Activated CD4-positive, alpha-beta T cell treated with anti-CD3 and anti-CD28 coated beads for 1 hour (primary cell): ENCODE measurements around the gene AMPD3.

Experiments
- DNase-seq: peaks from one replicate; pipeline ENCODE4 v3.0.0-alpha.2; 2020

The AMPD3 gene

DNA sequence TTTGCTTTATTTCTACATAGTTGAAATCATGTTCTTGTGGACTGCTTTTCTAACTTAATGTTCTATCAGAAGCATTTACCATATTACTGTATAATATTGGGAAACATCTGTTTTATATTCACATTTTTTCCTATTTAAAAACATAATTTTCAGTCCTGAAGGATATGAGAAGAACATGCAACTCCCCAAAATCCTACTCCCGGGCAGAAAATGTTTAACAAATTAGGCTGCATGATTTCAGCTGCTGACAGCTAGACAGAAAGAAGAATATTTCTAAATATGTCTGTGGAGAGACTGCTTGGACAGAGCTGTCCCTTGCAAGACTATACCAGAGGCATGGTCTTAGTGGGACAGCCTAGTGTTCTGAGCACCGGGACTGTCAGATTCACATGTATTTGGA lies 15.7 kb upstream of the AMPD3 start:
- no peak for DNase-seq

DNA sequence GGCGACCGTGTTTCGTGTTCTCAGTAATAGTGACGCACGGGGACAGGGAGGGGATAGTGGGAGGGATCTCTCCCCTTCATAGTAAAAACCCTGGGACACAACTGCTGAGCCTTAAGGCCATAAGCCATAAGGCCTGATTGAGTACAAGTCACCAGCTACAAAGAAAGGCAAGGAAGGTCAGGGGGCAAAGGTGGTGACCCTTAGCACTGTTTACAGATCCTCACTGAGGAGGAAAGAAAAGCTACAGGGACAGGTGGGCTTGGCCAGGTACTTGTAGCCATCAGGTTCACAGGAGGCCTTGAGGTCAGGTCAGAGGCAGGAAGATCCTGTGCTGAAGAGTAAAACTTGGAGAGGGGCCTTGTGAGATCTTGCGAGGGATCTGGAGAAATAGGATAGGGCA lies 15.1 kb upstream of the AMPD3 start:
- DNase-seq = no peak

DNA sequence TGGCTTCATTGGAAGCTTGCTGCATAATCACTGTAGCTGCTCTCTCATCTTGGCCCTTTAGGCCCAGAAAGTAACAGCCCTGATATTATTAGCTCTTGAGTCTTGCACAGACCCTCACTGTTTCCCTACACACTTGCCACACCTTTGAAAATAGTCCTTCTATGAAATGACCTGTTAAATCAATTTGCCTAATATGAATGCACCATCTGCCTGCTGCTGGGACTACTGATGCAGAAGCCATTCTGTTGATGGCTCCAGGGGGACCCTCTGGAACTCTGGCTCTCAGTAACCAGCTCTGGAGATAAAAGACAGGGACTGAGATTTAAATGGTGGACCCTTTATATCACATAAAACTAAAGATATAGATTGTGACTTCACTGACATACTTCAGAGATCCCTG lies 14.7 kb upstream of the AMPD3 start:
- no peak for DNase-seq

DNA sequence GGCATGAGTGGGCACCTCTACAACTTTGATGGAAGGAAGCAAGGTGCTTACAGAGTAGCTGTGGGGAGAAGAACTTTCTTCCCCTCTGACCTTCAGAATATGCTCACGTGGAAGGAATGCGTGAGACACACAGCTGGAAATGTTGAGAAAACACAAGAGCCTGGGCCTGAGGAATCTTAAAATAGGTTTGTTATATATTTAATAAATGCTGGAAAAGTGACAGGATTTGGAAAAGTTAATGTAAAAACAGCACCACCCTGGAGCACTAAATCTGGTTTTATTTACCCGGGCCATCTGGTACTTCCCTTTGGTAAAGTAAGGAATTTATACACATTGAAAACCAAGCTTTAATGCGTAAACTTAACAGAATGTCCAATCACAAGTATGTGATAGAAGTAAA lies 14.0 kb upstream of the AMPD3 start:
- DNase-seq = no peak

DNA sequence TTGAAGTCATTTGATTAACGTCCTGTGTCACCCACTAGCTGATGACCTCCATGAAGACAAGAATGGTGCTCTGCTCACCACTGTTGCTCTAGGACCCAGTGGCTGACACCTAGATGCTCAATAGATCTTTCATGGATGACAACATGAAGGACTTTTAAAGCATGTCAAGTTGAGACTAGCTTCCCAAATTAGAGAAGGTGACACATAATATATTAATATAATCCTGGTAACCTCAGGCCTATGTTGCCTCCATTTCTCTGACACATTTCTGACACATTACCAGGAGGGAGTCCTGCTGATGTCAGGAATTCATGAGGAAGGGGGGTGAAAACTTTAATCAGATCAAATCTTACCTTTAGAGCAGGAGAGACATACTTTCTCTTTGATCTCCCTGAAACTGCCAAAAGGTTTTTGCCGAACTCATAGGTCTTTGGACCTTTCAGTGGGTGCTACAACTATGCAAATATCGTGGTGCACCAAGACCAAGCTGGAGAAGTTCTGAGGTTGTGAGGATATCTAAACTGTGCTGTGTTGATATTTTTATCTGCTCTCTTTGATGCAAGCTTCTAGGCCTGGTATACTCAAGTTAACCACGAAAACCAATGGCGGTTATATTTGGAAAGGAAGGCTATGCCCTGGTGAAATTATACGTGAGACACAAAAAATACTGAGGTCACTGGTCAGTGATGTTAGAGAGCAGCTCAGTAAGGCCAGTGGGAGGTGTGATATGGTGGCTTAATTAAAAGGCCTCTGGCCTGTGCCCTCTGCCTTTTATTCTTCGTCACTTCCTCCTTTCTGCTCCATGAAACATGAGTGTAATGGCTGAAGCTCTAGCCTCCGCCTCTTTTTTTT lies 13.2 kb upstream of the AMPD3 start:
- no peak for DNase-seq

DNA sequence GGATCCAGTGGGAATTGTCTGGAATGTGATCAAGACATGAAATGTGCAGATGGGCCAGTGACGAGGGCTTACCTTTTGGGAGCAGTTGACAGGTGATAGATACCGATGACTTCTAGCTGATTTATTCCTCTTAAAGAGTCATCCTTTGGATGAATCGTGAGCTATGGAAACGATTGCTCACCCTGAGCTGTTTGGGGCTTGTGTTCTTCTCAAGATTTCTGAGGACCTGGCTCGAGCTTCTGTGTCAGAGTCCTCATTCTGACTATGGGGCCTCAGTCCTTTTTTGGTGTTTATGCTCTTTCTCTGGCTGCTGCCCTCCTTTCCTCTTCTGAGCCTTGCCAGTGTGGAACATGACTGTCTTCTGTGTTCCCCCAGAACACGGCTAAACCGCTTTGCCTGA lies 11.9 kb upstream of the AMPD3 start:
- DNase-seq = no peak

DNA sequence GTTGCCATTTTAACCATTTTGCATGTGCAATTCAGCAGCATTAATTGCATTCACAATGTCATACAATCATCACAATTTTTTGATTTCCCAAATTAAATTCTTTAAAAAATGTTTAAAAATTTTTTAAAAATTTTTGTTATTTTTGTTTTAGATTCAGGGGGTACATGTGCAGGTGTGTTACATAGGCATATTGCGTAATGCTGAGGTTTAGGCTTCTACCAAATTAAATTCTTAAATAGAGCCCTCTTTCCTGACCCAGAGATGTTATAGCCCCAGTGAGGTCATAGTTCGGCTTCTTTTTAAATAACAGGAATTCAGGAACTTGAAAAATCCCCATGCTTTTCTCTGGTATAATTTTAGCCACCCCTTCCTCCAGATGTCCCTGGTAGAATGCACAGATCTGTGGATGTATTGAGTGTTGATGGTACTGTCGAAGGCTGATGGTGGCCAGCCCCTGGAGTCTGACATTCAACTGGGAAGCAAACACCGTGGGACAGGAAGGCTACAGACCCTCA lies 11.3 kb upstream of the AMPD3 start:
- DNase-seq = no peak

DNA sequence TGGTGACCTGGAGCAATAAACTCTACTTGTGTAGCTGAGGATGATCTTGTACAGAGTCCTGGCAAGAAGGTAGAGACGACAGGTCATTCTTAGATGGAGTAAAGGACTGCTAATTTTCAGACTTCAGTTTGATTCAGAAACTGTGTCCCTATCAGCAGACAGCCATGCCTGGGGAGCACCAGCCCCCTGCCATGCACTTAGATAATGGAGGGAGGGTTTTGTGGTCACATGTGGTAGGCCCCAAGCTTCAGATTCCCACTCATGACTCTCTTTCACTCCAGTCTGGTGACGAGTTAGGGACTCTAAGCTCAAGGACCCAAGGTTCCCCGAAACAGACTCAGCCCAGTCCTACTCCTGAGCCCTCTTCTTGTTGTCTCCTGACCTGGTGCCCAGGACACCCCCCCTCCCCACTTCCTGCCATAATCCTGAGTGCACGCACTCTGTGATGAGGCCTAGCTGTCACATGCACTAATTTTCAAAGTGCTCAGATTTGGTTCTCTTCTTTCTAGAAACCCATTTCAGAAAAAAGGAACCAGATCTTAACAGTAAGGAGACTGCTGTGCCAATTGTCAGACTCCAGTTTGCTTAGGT lies 10.2 kb upstream of the AMPD3 start:
- no peak for DNase-seq

DNA sequence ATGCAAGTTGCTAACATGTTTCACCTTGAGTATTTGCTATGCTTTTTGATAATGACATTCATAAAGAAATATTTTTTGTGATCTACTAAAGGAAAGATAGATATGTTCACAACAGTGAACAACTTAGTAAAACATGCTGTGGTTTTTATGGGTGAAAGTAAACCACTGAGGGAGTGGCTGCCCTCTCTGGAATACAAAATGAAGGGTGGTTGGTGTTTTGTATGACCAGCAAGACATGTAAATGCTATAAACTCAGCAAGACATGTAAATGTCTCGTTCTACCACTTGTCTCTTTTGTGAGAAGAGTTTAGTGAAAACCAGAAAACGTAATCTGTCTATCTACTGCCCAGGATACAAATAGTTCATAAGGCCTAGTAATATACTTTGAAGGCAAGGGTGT lies 7.6 kb upstream of the AMPD3 start:
- no peak for DNase-seq

DNA sequence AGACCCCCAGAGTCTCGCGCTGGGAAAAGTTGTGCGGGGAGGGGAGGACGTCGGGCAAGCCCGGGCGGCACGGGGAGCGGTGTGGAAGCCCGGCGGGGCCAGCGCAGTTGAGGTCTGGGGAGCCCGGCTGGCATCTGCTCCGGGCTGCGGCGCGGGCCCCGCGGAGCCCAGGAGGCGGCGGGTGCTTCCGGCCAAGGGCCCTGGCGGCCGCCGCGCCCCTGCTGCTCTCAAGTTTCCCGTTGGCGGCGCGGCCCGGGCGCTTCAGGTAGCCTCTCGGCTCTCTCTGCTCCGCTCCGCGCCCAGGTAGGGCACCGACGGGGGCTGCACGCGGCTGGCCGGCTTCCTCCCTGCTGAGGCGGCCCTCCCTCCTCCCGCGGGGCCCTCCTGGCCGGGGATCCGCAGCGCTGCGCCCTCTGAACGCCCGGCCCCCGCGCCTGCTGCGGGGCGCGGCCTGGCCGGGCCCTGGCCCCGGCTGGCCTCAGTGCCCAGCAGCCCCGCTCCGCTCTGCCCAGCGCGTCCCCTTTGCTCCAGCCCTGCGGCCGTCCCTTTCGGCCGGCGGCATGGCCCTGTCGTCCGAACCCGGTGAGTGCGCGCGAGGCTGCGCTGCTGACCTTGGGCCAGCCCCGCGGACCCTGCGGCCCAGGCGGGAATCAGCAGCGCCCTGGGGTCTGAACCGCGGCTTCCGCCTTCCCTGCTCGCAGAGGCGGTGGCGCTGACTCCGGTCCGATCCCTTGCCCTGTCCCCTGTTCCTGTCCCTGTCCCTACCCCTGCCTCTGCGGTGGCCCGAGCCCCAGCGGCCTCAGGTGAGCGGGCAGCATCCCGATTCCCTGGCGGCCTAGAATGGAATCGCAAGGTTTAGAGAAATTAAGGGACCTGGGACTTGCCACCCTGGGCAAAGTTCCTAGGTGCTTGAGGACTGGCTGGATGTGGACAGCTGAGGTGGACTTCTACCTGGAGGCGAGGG lies 4.3 kb upstream of the AMPD3 start:
- DNase-seq = peak; percentile 26

DNA sequence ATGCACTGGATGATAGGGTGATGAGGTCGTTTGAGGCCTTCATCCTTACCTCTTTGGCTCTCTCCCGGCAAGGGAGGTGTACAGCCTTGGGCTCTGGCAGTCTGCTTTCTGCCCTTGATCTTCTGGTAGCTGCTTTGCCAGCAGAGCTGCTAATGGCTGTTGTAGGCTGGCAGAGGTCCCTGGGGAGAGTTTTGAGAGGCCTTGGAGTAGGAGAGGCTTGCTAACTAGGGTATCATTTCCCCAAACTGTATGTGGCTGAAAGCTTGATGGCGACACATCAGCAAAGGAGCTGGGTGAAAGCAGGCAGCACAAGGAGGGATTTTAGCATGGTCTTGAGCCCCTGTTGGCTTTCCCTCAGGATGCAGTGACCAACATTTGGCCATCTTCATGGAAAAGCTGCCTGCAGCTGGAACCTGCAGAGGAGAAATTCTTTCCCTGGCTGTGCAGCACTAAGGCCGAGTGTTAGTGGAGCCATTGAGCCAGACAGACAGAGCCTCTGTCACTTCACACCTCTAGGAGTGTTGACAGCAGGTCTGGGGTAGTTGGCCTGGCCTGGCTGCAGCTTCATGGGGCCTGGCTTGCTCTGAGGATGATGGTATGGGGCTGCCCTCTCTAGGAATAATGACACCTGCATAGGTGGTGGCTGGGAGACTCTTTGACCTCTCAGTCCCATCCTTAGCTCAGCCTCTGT lies 3.5 kb upstream of the AMPD3 start:
- DNase-seq = no peak

DNA sequence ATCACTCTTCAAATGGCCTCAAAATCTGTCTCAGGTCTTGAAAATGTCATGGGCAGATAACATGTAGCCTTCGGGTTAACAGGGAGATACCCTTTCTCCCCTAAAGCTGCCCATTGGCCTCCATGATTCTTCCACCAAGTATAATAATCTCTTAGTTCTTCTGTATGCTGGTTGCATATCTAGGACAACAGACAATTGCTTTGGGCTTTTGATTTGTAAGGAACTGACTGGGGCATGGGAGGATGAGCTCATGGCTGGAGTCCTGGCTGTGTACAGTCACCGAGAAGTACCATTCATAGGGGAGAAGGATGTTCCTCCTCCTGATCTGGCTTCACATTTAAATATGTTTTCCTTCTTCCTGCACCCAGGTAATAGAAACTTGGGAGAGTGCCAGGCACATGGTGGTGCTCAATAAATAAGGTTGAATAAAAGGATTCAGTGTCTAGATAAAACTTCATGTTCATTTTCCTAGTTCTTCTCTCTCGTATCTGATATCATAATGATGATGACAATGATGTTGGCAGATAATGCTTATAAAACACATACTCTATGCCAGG lies 2.8 kb upstream of the AMPD3 start:
- DNase-seq = no peak

DNA sequence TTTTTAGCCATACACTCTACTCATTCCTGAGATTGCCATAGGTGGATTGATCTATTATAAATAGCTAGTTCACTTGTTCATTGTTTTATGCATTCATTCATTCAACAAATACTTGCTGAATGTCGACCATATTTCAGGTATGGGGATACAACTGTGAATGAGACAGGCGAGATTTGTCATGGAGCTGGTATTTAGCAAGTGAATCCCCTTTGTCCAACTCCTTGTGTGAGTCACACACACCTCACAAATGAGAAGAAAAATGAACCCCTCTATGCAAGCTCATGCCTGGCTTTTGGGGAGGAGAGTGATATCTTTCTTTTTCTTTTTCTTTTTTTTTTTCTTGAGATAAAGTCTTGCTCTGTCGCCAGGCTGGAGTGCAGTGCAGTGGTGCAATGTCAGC lies 1.8 kb upstream of the AMPD3 start:
- DNase-seq = no peak

DNA sequence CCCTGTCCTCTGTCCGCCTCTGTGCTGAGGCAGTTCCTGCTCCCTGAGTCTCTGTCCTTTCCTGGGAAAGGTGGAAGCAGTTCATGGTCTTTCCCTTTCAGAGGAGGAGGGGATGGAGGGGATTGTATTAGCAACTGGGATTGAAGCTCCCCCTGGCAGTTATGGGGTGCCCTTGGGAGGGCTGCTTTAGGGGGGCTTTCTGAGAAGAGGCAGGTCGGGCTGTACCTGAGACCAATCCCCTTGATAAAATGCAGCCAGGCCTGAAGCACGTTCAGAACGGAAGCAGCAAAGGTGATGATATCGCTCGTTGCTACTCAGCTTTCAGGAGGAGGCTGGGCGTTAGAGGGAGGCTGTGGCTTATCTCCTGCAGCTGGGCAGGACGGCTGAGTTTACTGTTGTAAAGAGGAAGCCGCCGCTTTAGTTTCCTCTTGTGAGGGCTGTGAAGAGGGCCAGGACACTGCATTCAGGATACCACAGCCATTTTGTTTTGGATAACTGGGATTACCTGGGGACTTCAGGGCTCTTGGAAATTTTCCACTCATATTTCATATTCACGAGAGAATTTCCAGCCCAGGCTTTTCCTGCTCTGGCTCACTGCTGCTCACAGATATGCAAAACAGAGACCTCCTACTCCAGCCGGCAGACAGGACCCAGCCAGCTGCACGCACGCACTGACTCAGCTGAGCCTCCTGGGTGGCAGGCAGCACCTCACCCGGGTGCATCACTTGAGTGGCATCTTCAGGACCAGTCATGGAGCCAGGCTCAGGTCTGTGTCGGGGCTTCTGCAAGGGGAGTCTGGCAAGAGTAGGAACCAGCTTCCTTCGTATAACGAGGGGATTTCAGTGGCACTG lies 798 bp downstream of the AMPD3 start:
- DNase-seq = peak; percentile 61

DNA sequence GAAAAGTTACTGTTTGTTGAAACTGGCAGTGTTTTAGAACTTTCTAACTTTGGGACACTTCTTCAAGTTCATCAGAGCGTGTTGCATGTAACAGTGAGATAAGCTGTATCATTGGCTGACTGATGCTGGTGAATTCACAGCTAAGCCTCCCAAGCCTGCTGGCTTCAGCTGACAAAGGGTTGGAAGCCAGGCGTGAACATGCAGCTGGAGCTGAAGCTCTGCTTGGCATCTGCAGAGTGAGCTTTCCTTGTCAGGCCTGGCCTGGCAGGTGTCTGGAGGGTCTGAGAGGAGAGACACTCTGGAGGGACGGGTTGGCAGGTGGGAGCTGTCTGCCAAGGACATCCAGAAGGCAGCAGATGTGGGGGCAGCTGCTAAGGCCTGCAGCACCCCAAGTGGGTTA lies 1.5 kb downstream of the AMPD3 start:
- DNase-seq = no peak

DNA sequence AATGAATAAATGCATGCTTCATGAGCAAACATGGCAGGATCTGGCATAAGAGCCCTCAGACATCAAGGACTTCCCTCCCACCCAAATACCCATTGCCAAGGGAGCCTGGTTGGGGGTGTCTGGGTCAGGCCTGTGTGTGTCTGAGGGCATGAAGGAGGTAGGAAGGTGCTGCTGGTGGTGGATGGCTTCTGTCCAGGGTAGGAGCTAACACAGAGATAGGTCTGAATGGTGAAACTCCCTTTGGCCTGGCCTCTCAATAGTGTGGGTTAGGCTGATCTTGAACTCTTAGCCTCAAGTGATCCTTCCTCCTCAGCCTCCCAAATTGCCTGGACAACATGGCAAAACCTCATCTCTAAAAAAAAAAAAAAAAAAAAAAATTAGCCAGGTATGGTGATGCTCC lies 2.8 kb downstream of the AMPD3 start:
- no peak for DNase-seq

DNA sequence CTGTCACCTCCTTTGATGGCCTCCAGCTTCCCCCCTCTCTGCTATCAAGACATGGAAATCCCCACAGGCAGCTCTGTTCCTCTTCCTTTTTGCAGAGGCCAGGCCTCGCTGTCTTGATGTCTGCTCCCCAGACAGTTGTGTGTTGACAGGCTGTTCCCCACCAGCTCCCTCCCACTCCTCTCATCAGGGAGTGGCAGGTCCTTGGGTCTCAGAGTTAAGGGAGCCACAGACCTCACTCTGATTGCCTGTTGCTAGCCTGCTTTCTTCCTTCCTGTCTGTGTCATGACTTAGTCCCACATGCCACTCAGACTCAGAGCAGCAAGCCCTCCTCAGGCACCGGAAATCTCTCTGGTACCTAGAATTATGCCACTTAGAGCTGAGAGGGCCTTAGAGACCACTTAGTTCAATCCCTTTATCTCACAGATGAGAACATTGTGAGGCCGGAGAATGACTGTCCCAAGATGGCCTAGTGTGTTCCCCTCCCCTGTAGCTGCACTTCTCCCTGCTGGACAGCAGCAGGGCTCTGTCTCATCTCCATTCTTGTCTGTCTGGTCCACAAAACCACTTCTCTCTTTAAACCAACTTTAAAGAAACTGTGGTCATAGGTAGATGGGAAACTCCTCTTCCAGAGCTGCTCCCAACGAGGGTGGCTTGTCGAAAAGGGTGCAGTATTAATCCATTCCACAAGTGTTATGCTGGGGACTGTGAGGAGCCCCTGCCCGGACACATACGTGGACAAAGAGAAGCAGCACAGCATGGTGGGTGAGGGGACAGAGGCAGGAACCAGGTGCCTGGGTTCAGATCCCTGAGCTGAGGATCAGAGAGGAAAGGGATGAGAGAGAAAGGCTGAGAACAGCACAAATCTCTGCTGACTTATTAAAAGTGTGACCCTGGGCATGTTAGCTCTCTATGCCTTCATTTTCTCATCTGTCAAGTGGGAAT lies 4.2 kb downstream of the AMPD3 start:
- DNase-seq = peak; percentile 42

DNA sequence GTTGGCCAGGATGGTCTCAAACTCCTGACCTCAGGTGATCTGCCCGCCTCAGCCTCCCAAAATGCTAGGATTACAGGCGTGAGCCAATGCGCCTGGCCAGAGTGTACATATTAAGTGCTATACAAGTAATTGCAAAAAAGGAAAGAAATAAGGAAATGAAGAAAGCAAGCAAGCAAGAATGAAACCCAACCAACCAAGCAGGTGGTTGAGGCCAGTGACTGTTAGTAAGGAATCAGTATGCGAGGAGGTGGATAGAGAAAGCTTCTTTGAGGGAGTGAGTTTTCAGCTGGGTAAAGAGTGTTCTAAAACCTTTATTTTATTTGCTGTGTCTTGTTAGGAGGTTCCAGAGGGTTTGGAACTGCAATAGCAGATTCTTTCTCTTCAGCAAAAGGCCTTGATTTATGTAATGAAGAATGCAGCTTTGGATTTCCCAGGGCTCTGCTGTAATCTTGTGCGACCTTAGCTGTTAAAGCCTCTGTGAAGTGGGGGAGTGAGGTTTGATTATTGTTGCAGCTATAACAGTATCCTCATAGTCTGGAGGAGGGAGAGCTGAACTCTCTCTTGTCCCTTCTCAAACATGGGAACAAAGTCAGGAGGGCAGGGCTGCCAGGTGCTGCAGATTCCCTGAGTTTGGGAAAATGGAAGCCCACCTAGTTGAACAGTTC lies 5.7 kb downstream of the AMPD3 start:
- DNase-seq = no peak

DNA sequence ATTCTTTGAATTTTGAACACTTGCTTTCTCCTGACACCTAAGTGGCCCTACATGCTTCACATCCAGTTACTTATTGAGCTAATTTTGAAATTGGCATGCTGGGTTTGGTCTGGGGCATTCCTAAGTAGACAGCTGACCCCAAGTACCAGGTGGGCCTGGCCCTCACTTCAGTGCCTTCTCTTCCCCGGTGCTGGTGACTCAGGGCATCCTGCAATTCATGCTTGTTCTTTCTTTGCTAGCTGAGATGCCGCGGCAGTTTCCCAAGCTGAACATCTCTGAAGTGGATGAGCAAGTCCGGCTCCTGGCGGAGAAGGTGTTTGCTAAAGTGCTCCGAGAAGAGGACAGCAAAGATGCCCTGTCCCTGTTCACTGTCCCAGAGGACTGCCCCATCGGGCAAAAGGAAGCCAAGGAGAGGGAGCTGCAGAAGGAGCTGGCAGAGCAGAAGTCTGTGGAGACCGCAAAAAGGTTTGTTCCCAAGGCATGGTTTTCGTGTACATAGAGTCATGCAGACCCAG lies 6.3 kb downstream of the AMPD3 start:
- DNase-seq = no peak
